Measurements from ENCODE around the gene ZKSCAN7.

DNA sequence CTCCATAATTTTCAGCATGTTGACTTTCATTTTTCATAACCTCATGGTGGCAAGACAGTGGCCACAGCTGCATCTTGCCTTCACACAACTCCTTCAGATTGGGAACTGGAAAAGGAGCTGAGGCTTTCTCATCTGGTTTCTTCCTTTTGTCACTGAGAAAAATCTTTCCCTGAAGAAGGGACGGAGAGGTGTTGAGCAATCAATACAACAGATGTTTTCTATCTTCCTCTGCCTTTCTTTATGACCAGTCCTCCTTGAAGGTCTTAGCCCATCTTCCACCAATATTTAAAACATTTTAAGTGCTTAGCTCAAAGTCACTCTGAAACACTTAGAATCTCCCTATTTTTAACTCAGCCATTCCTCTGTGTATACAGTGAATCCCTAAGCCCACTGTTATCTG is 41.6 kb downstream of the ZKSCAN7 start:
- TF ChIP-seq GATA2 (IDR thresholded peaks at IDR 0.05; ENCODE audit: low read depth, low read length) (no peak), GATA3 (IDR thresholded peaks at IDR 0.05; ENCODE audit: low read depth, low read length) (no peak)

Data from SH-SY5Y (cell line).